Limb (tissue), 2 donors: ENCODE data around the gene GOLGA2.
"Not testable (repeated sequence)": the region's sequence is repeated elsewhere in the genome, so short reads cannot be mapped to it uniquely, and the experiment has no call there.

Experiments
- DNase-seq, 2 donors: peaks; one replicate each; pipeline ENCODE4 v3.0.0-alpha.2; 2016; ENCODE audit errors: extremely low spot score in 2 of 2

GOLGA2 gene

DNA sequence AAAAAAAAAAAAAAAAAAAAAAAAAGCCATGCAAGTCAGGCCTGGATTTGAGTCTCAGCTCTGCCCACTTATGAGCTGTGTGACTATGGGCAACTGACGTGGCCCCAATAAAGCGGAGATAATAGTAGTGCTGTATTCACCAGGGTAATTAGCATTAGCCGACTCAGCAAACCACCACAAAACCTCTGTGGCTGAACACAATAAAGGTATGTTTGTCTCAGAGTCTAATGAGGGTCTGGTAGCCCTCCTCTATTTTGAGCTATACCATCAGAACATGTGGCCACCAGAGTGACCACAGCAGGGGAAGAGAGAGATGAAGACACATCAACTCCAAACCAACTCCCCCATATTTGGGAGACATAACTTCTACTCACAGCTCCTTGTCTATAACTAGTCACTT lies 16.2 kb upstream of the GOLGA2 start:
- no peak for DNase-seq

DNA sequence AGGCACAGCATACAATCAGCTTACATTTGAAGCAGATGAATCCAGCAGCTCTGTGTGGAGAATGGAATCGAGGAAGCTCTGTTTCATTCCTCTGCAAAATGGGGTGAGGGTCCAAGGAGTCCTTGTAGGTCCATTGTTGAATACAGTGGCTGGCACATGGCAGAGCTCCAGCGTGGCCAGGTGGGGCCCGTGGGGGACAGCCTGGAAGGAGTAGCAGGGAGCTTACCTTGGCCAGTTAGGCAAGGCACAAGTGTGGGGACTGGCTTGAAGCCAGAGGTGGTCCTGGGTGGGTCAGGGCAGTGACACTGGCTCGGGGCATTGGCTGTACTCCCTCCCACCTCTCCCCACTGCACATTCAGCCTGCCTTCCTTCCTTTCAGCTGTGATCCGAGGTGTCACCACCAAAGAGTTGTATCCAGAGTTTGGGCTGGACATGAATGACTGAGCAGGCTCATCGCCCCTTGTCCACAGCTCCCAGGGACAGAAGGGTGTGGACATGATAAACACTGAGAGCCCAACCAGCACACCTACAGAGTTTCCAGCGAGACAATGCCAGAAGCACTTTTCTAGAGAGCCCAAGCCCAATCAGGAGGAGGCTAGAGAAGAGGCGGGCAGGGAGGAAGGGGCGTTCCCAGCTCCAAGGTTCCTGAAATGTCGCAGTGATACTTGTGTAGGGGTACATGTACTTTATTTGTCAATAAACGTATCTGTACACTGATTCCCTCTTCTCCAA lies 12.6 kb upstream of the GOLGA2 start:
- no peak for DNase-seq

DNA sequence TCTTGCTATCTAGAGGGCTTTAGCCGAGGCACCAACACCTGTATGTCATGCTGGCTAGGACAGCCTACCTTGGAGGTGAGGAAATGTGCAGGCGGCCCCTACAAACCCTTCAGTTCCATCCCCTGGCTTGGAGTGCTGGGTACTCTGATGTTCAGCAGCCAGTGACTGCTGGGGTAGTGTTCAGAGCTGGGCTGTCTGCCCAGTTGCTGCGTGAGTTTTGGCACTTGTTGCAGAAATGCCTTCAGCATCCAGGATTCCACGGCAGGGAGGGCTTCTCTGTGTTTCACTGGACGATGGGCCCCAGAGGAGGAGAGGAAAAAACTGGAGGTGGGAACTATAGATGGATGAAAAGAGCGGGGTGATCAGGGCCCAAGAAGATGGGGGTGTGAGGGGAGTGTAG lies 10.6 kb upstream of the GOLGA2 start:
- peak; percentile 67 to 79 for DNase-seq

DNA sequence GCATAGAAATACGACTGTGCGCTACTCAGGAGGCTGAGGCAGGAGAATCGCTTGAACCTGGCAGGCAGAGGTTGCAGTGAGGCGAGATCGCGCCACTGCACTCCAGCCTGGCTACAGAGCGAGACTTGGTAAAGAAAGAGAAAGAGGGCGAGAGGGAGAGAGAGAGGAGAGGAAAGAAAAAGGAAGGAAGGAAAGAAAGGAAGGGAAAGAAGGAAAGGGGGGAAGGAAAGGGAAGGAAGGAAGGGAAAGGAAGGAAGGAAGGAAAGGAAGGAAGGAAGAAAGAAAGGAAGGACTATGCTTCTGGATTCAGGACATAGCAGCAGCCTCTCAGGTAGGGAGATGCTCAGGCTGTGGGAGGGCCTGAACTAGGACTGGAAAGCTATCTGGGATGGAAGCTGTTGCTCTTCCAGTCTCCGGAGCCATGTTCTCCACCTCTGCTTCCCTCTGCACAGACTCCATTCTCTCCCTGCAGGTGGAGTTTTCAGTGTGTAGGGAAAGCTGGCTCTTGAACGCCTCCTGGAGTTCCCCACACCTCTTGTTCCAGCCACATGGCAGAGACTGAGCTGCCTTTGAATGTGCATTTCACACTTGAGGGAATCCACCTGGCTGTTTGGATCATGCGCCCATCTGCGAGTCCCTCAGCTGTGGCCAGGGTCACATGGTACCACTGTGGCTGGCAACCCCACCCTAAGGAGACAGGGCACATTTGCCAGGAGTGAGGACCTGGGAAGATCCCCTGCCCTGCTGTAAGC lies 9.4 kb upstream of the GOLGA2 start:
- no peak for DNase-seq

DNA sequence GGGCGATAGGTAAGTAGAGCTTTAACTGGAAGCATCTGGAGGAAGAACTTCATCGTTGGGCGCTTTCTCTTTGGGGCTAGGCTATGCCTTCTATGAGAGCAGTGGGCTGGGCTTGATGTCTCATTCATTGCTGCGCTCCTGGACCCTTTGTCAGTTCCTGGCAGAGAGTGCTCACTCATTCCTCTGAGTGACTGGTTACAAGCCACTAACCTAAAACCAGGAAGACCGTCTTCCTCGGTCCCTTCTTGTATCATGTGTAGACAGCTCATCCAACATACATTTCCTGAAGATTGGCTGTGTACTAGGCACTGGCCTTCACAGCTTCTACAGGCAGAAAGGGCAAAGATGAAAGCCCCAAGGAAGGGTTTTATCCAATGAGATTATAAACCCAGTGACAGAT lies 6.7 kb upstream of the GOLGA2 start:
- no peak for DNase-seq

DNA sequence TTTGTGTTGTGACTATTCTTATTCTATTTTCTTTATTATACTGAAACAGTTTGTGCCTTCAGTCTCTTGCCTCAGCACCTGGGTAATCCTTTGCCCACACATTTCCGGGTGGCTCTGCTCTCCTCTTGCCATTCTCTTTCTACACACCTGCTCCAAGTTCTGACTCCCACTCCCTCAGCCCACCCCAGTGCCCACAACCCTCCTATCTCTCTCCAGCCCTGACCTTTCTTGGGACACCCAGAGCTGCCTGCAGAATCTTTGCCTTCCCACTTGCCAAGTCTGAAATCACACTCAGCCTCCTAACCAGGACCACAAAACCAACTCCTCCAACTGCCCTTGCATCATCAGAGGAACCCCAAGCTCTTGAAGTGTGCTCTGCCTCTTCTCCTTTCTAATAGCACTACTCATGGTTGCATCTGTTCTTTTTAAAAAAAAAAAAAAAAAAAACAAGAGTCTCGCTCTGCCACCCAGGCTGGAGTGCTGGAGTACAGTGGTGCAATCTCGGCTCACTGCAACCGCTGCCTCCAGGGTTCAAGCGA lies 4.3 kb upstream of the GOLGA2 start:
- no peak for DNase-seq

DNA sequence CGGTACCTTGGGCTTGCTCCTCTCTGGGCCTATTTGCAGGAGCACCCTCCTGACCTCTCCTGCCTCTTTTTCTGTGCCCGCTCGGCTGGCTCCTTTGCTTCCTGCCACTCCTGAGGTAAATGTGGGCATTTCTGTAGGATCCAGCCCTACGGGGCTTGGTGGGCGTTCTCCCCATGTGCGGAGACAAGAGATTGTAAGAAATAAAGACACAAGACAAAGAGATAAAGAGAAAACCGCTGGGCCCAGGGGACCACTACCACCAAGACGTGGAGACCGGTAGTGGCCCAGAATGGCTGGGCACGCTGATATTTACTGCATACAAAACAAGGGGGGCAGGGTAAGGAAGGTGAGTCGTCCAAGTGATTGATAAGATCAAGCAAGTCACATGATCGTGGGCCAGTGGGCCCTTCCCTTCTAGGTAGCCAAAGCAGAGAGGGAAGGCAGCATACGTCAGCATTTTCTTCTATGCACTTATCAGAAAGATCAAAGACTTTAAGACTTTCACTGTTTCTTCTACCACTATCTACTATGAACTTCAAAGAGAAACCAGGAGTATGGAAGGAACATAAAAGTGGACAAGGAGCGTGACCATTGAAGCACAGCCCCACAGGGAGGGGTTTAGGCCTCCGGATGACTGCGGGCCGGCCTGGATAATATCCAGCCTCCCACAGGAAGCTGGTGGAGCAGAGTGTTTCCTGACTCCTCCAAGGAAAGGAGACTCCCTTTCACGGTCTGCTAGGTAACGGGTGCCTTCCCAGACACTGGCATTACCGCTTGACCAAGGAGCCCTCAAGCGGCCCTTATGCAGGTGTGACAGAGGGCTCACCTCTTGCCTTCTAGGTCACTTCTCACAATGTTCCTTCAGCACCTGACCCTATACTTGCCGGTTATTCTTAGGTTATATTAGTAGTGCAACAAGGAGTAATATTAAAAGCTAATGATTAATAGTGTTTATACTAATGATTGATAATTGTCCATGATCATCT lies 3.6 kb upstream of the GOLGA2 start:
- not testable (repeated sequence) for DNase-seq

DNA sequence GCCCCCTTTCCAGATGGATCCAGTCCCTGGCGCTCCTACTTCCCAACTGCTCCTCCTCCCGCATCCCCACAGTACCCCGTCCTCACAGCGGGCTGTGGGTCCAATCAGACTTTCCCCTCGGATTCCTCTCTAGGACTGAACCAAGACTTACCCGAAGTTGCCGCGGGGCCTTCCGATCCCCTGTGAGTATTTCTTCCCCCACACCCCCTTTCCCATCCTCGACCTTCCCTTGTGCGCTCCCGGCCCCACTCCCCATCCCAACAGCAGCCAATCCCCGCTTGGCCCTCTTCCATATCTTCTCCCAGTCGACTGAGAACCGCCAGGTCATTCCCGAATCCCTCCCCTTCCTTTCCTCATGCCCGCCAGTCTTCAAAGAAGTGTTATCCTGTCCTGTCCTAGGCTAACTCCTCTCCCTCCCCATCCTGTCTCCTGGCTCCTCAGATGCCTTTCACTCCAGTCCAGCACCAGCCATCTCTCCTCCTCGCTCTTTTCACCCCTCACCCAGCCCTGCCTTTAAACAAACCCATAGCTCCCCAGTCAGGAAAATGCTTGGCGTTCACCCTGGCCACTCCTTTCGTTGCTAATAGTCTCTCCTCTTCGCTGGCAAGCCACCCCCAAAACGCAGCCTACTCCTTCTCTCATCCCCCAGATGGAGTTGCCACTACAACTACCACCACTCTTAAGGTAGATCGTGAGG lies 915 bp upstream of the GOLGA2 start:
- DNase-seq, result peak in 1 of 2 donors; percentile 20

DNA sequence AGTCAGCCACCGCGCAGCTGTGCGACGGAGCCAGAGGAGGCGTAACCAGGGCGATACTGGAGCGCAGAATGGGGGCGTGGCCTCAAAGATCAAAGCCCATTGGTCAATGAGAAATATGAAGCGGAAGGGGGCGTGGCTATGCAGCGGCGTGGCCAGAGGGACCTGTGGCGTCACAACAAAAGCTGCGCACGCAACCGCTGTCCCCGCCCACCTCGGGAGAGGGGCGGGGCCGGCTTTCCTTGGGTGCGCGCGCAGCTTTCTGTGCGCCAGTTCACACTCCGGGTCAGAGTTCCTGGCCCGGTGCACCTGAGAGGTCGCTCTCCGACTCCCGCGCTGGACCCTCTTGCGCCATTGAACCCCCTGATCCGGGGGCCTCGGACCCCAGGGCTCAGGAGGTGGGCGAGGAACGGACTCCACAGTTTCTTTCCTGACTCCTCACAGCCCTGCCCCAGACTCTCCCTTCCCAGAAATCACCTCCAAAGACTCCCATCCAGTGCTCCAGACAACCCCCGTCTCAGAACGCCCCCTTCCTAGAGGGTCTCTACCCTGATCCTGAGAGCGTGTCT lies 284 bp upstream of the GOLGA2 start, which contains the start of gene SWI5:
SWI5 (plus strand) TSS at position 269 of the 566 bp plus-strand sequence.
- peak; percentile 100 for DNase-seq

DNA sequence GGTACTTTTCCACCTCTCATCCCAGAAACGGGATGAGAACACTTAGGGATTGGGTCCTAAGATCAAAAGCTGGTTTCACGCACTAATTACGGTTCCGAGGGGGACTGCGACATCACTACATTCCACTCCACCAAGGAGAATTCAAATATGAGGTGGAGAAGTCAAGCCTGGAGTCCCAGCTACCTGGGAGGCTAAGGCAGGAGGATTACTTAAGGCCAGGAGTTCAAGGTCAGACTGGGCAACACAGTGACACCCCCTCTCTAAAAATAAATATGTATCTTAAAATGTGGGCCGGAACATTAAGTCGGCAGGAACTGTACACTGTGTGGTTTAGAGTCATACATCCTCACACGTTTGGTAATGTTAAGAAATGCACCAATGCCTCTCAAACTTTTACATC lies 1.6 kb downstream of the GOLGA2 start:
- no peak for DNase-seq

DNA sequence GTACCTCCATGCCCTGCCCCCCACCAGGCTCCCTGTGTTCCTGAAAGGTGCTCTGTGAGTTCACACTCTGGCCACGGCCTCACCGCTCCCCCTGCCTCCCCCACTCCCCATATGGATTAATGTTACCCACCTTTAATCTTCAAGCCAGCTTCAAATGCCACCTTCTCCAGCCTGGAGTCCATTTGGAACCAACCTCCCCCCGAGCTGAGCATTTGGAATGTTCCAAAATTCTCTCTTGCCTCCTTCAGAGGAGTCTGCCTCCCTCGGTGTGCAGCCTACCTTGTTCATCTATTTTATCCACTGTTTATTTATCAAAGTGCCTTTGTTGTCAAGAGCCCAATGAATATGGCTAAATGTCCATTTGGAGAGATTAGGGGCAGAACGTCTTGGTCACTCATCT lies 4.3 kb downstream of the GOLGA2 start:
- no peak for DNase-seq

DNA sequence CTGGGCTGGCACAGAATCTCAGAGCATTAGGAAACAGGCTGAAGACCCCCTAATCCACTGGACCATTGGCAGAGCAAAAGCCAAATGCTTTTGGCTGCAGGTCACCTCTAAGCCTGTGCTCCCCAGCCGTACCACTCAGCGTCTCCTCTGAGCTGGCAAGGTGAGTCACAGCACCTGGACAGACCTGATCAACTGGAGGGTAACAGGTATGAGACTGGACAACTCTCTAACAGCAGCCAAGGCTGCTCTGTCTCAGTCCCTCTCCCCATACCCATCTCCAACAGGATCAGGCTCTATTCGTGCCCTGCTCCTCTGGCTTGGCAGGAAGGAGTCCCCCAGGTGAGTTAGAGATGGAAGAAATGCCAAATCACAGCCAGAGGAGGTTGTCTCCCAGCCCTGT lies 4.7 kb downstream of the GOLGA2 start:
- DNase-seq, result no peak

DNA sequence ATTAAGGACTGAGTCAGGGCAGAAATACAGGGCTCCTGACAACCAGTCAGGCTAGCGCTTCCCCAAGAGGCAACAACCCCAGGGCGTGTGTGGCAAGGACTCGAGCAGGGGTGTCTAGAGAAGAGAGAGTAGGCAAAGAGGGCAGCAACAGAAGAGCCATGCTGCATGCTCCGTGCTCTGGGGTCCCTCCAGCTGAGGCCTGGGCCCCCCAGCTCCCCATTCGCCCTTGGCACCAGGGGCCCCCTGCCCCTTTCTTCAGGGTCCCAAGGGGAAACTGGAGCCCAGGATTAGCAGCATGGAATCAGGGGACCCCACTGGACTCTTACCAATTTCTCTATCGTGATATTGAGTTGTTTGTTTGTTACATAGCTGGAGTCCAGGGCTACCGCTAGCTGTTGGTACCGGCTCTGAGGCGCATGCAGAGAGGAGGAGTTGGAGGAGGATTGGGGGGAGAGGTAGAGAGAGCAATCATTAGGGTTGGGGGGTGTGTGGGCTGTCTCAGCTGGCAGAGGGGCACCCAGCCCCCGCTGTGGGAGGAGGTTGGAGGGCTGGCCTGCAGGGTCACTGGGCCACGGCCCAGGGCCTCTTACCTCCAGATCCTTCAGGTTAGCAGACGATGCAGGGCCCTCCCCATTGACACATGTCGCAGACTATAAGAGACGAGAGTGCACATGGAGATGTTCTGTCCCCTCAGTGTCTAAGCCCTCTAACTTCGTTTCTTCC lies 8.8 kb downstream of the GOLGA2 start:
- no peak for DNase-seq

DNA sequence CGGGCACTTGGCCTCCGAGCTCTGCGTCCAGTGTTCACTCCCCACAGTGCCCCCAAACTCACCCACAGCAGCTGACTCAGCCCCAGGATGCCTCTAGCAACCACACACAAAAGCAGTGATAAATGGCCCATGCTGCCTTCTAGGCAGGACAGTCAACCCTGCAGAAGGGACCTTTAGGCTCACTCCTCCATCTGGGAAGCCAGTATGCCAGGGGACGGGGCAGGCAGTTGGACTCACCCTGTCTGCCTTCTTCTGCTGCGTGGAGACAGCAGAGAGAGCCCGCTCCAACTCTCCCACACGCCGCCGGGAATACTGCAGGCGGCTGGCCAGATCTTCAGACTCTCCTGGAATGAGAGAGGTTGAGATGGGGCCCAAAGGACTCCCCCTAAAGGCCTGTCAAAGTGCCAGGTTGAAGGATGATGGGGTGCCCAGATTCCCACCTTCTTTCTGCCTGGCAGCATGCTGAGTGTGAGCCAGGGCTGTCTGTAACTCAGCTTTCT lies 10.4 kb downstream of the GOLGA2 start:
- DNase-seq, result no peak

DNA sequence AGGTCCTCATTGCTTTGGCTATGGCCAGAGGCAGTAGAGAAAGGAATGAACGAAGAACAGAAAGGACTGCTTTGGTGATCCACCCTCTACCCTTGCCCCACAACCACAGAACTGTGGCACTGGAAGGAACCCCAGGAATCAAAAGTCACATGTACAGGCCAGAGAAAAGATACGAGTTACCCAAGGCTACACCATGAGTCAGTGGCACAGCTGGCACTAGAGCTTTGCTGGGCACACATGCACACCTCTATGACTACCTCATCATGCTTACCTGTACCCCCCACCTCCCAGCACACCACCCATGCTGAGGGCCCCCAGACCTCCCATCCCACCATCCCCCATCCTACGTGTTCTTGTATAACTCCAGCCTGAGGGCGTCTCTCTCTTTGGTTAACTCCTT lies 13.1 kb downstream of the GOLGA2 start:
- no peak for DNase-seq

DNA sequence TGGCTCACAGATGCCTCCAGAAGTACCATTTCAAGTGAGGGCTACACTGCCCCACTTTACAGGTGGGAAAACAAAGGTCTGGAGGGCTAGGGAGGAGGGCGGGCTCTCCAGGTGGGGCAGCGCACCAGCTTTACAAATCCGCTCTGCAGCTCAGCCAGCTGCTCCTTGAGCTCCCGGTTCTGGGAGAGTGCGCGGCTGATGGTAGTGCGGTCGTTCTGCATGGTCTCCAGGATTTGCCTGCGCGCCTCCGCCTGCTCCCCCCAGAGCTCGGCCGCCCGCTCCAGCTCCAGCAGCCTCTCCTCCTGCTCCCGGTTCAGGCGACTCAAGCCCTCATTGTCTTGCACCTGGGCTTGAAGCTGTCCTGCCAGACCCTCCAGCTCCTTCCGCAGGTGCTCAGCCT lies 15.5 kb downstream of the GOLGA2 start:
- DNase-seq, result no peak

DNA sequence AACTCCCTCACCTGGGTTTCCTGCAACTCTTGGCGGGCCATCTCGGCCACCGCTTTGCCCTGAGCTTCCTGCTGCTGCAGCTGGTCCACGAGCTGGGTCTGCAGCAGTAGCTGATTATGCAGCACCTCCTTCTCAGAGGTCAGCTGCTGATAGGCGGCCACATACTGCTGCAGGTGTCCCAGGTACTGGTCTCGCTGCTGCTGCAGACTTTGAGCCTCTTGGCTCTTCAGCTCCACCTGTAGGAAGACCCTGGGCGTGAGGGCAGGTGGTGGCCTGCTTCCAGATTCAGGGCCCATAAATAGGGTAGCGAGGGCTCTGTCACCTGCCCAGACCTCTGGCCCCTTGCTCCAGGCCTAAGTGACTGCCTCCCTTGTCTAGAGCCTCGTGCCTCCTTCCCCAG lies 16.7 kb downstream of the GOLGA2 start:
- no peak for DNase-seq

DNA sequence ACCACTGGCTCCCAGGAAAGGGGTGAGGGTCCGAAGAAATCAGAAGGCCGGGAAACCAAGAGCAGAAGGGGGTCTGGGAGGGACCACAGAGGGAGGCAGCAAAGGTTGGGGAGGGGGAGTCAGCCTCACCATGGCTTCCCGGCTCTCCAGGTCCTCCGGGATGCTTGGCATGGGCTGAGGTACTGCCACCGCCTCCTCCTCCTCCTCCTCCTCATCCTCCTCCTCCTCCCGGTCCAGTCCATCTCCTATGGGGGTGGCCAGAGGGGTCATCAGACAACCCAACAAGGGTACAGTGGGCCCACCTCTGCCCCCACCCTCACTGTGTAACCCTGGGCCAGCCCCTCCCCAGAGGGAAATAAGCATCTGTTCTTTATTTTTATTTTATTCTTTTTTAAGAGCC lies 17.5 kb downstream of the GOLGA2 start:
- DNase-seq, result no peak

DNA sequence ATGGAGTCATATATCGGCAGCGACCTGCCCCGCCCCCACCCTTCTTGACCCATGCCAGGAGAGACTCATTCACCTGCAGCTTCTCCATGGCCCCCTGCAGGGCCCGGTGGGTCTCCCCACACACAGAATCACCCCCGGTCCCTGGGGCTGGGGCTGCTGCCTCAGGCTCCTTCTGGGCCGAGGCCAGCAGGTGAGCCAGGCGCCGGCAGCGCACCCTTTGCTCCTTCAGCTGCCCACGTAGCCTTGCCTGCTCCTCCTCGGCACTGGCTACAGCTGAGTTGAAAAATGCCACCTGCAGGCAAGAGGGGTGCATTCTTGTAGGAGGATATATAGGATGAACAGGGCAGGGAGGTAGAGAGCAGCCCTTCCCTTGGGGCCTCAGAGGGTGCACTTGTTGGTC lies 17.9 kb downstream of the GOLGA2 start:
- no peak for DNase-seq
